Activated effector memory CD4-positive, alpha-beta T cell treated with anti-CD3 and anti-CD28 coated beads, Interleukin-2, amount 50 U/mL, for 16 hours (primary cell): ENCODE data around the gene ASB18.

Experiments used
- DNase-seq: peaks from one replicate; pipeline ENCODE4 v3.0.0-alpha.2; 2020

Gene ASB18

DNA sequence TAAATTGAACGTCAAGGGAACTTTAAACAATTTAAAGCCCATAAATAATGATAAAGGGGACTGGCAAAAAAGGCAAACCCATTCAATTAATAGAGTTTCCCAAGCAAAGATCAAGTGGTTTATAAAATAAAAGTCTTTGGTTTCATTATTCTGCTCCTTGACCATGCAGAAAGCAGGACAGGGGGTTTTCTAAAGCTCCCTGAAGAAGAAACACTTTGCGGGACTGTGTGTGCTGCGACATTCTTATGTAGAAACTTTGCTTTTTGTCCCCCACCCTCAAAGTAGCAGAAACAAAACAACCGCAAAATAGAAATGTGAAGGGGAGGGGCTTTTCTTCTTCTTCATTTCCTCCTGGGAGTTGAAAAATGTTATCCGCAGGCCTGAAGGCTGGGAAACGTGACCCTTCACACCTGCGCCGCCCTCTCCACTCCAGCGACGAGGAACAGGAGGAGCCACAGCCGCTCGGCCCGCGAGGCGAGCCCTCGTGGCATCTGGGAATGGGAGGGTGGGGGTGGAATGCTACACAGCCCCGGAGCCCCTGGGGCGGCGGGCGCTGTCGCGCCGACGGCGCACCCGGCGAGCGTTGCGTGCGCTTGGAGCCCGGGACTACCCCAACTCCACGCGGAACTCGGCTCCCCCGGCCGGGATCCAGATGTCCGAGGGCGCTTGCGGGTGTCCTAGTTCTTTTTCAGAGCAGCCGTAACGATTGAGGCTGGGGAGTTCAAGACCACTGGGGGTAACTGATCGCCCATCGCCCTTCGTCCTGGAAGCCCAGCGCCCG is 91.8 kb downstream of the ASB18 start:
- DNase-seq, result no peak

- DNase-seq, result no peak
Observed at GRCh38 chr2:236171680-236172254, 92.4 kb downstream of the ASB18 start.

DNA sequence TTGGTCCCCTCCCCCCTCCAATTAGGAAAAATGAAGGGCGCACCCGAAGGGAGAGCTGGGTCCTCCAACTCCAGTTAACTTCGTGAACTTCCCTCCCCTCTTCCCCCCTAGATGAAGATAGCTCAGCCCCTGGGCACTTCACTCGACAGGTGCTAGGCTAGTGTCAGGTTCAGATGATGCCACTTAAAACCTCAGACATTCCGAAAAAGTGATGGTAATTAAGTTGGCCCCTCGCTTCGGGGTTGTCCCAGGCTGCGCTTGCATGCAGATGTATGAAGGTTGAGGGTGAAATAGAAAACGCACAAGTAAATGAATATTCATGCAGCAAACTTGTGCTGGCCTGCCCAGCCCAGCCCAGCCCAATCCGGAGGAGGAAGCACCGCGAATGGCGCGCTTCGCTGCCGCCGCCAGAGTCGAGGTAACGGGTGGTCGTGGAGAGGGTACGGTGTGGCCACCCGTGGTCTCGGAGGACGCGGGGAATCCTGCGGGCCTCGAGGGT is 93.0 kb downstream of the ASB18 start:
- no peak for DNase-seq

DNA sequence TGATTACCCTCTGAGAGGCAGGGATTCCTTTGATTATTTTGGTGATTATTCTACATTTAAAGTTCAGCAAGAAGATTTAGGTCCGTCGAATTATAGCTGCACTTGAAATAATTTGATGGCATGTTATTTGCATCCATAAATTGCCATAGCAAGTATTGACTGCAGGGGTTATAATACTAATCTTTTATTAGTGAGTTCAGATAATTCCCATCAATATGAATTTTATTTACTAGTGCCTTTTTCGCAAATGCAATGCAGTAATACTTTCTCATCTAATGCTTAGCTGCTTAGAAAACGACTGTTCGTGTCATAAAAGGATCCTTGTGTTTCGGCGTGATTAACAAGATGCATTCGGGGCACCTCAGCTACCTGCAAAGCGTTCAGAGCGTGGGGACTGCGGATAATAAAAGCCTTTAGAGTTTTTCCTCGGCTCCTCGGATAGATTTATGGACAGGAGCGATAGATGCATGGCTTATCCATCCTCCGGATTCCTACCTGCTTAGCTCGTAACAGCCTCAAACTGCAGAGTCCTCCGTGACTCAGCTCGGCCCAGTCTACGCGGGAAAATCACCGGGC is 93.5 kb downstream of the ASB18 start:
- no peak for DNase-seq

GRCh38 chr2:236169741-236170589 is 94.2 kb downstream of the ASB18 start:
- DNase-seq, result no peak

GRCh38 chr2:236169151-236169721 is 95.0 kb downstream of the ASB18 start:
- no peak for DNase-seq

- no peak for DNase-seq
Observed at GRCh38 chr2:236168110-236169080, 95.8 kb downstream of the ASB18 start, which contains the start of gene GBX2. GBX2 (minus strand) TSS chr2:236168386; CDS start chr2:236167971, 415 bp downstream.

- DNase-seq, result no peak
Observed at GRCh38 chr2:236167297-236168109, 96.7 kb downstream of the ASB18 start.

- DNase-seq, result no peak
Observed at GRCh38 chr2:236166796-236167296, 97.4 kb downstream of the ASB18 start.

DNA sequence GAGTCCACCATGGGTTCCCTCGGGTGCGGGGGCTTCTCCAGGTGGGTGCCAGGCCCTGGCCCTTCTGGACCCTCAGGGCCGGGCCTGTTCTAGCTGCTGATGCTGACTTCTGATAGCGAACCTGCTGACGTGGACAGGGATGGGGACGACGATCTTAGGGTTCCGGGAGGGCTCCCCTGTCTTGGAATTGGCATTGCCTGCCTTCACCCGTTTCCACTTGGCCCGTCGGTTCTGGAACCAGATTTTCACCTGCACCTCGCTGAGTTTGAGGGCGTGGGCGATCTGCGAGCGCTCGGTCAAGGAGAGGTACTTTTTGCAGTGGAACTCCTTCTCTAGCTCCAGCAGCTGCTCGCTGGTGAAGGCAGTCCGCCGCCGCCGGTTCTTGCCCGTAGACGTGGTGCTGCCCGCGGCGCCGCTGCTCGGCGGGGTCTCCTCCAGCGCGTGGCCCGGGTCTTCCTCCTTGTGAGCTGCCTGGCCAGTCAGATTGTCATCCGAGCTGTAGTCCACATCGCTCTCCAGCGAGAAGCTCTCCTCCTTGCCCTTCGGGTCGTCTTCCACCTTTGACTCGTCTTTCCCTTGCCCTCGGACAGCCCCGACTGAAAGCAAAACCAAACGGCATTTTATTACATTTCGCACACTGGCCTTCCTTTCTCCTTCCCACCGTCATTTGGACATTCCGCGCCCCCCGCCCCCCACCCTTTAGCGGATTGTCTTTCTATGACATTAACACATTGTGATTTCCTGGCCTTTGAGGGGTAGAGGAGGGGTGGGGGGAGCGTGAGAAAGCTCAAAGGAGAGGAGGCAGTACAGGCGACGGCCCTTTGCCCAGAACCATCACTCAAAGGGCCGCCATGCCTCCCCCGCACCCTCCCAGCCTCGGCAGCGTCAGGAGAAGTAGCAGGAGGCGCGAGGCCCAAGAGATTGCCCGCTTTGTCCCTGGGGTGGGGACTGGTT is 98.1 kb downstream of the ASB18 start:
- DNase-seq, result no peak

- DNase-seq, result no peak
Observed at GRCh38 chr2:236164925-236165841, 99.0 kb downstream of the ASB18 start.

- no peak for DNase-seq
Observed at GRCh38 chr2:236164201-236164924, 99.8 kb downstream of the ASB18 start.

- no peak for DNase-seq
Observed at GRCh38 chr2:236163471-236164200, 100.6 kb downstream of the ASB18 start.

GRCh38 chr2:236162882-236163470 is 101.2 kb downstream of the ASB18 start:
- no peak for DNase-seq

GRCh38 chr2:236162031-236162845 is 102.0 kb downstream of the ASB18 start:
- DNase-seq, result no peak
